Stimulated activated naive CD4-positive, alpha-beta T cell treated with Interleukin-2 at 50 U/mL for 16 hours (primary cell): ENCODE data around the gene PIAS2.
"Not testable (repeated sequence)": the region's sequence is repeated elsewhere in the genome, so short reads cannot be mapped to it uniquely, and the experiment has no call there.

Experiments used
- DNase-seq: peaks from one replicate; lab custom pipeline; 2025; lab: John Stamatoyannopoulos, UW

The PIAS2 gene

DNA sequence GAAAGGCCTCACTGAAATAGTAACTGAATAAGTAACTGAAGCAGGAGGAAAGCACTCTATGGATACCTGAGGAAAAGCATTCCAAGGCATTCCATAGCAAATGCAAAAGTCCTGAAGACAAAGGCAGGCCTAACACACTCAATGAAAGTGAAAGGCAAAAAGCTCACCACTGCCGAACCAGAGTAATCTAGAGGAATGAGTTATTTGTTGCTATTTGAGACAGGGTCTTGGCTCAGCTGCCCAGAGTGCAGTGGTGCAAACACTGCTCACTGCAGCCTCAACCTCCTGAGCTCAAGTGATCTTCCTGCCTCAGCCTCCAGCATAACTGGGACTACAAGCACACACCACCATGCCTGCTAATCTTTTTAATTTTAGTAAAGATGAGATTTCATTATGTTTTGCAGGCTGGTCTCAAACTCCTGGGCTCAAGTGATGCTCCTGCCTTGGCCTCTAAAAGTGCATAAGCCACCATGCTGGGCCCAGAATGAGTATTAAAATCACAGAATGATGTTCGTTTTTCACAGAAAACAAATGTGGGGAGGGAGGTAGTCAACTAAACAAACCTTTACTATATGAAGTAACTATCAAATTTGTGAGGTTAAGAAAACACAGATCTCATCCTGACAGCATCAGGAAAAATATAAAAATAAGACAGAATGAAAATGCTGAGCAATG lies 17.9 kb downstream of the PIAS2 start:
- DNase-seq: no peak

DNA sequence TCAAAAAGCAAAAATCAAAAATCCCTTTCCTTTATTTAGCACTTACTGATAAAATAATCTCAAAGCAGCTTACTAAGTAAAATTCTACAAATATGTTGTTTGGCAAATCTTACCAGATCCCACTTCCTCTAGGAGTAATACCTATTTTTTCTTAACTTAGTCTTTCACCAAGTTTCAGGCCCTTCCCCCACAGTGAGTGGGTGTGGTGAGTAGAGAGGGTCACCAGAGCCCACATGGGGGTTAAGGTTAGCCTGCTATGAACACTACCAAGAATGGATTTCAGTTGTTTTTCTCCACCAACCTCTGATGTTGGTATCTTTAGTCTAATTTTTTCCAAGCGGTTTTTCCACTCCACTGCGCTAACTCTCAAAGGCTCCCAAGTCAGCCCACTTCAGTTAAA lies 23.2 kb downstream of the PIAS2 start:
- no peak for DNase-seq

DNA sequence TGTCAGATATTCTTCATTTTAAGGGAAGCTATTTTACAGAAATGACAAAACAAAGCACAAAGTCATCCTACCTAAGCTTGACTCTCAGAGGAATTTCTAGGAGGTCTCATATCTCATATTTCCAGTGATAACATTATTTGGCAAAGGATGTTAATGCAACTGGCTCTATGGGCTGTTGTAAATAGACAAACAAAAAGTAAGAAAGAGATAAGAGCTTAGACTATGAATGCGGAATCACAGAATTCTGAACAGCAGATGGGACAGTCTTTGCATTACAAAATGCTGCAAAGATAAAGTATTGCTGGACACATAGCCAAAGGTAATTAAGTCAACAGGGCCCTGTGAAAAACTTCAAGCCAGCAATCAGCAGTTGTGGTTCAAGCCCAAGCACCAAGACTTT lies 23.9 kb downstream of the PIAS2 start:
- DNase-seq: no peak

DNA sequence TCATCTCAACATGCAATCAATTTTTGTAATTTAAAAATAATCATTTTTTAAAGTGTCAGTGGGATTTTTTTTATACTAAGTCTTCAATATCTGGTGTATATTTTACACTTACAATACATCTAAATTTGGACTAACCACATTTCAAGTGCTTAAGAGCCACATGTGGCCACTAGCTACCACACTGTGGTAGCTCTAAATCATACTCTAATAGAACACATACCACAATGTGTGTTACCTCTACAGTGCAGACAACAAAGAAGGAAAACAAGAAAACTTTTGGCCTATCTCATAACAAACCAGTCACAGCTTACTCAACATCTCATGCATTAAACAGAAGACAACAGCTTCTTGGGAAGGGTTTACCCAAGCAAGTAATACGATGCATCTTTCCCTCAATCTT lies 24.5 kb downstream of the PIAS2 start:
- no peak for DNase-seq

DNA sequence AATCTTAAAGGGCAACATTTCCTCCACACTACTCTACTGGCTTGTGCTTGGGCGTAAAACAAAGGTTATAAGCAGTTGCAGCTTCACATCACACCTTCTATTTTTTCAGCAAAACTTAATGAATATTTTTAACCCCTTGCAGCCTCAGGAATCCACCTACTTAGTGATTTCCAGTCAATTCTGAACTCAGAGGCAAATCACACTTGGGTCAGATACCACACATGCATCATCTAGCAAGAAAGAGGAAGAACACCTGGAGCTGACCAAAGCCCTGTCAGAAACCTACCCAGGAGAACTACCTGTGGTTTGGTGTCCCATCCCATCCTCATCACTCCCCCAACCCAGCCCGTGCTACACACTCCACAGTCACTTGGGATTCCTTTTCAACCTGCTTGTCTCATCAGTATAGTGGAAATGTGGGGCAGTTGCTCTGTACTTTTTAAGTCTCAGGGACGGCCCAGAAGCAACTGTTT lies 25.5 kb downstream of the PIAS2 start:
- no peak for DNase-seq

DNA sequence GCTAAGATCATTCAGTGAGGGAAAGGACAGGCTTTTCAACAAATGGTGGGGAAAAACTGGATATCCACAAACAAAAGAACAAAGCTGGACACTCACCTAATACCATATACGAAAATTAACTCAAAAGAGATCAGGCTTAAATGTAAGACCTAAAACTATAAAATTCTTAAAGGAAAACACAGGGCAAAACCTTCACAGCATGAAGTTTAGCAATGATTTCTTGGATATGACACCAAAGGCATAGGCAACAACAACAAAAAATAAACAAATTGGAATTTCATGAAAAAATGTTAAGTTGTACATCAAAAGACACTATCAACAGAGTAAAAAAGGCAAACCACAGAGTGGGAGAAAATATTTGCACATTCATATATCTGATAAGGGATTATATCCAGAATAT lies 28.3 kb downstream of the PIAS2 start:
- DNase-seq: no peak

DNA sequence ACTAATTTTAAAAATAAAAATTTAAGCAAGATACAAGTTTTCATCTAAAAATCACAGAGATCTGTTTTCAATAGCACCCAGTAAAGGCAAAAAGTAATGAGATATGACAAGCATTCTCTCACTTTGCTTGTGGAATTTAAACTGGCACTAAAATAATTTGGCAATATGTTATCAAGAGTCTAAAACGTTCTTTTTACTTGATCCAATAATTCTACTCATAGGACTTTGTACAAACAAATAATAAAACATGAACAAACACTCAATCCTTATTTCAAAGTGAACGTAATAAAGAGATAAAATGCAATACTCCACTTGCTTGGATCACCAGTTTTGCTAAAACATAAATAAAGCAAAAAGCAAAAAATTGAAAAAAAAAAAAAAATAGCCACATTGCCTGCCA lies 30.4 kb downstream of the PIAS2 start:
- DNase-seq: no peak

DNA sequence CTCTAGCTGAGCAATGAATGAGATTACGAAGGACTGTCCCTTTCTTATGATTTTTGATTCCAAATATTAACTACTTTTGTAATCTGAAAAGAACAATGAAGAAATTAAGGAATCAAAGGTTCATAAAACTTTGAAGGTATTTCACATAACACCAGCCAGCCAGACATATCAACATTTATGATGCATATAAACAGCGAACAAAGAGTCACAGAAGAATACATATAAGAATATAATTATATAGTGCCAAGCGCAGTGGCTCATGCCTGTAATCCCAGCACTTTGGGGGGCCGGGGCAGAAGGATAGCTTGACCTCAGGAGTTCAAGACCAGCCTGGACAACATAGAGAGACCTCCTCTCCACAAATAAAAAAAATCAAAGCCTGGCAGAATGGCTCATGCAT lies 34.1 kb downstream of the PIAS2 start:
- no peak for DNase-seq

DNA sequence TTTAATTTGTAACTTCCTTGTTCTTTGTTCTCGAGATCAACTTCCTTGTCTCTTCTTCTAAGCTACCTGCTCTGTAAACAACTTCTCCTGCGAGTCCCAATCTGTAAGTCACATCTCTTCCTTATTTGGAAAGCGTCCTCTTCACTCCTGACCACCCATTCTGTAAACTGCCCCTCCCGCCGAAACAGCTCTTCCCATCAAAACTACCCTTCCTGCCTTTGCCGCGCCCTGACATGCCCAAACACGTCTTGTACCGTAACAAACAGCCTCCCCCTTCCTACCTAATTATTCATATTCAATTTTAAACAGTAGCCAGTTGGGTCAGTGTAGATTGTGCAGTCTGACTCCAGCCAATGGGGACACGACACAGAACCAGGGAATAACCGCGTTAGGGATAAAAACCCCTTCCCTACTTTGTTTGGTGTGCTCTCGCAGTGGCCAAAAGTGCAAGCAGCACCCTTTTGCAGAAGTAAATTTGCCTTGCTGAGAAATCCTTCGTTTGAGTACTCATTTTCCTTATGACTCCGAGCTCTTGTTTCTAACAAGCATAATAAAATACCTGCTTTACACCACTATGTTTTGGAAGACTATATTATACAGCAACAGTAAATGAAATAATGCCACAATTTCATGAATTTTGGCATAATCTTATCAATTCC lies 39.8 kb downstream of the PIAS2 start:
- DNase-seq: no peak

DNA sequence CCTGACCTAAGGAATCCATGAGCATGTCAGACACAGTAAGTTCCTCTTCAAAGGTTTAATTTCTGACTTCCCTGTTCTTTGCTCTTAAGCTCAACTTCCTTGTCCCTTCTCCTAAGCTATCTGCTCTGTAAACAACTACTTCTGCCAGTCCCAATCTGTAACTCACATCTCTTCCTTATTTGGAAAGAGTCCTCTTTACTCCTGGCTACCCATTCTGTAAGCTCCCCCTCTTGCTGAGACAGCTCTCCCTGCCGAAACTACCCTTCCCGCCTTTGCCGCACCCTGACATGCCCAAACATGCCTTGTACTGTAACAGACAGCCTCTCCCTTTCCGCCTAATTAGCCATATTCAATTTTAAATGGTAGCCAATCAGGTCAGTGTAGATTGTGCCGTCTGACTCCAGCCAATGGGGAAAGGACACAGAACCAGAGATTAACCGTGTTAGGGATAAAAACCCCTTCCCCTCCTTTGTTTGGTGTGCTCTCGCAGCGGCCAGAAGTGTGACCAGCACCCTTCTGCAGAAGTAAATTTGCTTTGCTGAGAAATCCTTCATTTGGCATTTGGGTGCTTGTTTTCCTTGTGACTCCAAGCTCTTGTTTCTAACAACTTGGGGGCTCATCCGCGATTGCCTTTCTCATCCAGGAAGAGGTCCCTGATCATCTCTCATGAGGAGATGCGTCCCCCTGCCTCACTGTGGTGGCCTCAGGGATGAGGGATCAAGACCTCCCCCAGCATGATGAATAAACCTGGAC lies 49.0 kb downstream of the PIAS2 start:
- DNase-seq: no peak

DNA sequence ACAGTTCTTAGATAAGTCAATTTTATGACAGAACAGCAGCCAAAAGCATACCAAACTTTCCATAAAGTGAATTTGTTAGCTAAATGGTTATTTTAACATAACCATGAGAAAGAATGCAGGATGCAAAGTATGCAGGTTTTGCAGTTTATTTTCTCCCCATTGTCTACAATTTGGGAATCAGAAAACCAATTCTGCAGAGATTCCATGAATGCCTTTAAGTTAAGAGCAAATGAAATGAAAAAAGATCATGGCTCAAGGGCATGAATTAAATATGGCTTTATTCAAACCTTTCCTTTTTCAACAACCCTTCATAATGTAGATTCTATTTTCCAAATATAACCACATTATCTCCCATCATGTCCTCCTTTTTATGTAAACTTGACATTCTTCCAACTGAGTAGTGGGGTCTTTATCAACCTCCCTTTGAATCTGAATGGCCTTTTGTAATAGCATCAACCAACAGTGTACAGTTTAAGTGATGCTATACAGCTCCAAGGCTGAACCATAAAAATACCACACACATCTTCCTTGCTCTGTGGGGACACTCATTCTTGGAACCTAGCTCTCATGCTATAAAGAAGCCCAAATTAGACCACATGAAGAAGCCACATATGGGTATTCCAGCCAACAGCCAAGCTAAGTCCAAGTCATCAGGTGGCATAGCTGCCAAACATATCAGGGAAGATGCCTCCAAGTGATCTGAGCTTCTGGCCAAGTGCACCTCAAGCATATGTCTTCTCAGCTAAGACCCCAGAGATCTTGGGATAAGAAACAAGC lies 49.8 kb downstream of the PIAS2 start:
- no peak for DNase-seq

DNA sequence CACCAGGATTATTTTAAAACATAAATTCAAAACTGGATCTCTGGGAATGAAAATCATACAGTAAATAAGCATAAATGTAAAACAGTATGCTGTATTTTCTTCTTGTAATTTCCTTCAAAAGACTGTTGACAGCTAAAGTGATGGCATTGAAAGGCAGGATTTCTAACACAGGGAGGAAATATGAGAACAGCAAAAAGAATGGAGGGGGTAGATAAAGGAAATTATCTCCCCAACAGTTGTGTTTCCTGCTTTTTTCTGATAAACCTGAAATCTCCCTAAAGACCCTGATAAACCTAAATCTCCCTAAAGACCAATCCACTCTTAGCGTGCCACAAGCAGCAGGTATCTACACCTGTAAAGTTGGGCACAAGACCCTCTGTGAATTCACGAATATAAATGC lies 50.8 kb downstream of the PIAS2 start:
- DNase-seq: no peak

DNA sequence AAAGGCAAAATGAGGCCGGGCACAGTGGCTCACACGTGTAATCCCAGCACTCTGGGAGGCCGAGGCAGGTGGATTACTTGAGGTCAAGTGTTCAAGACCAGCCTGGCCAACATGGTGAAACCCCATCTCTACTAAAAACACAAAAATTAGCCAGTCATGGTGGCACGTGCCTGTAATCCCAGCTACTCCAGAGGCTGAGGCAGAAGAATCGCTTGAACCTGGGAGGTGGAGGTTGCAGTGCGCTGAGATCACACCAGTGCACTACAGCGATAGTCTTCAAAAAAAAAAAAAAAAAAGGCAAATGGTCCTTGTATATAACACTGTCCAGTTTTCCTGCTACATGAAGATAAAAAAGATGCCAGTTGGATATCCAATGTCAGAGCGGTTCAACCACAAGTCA lies 52.1 kb downstream of the PIAS2 start:
- not testable (repeated sequence) for DNase-seq

DNA sequence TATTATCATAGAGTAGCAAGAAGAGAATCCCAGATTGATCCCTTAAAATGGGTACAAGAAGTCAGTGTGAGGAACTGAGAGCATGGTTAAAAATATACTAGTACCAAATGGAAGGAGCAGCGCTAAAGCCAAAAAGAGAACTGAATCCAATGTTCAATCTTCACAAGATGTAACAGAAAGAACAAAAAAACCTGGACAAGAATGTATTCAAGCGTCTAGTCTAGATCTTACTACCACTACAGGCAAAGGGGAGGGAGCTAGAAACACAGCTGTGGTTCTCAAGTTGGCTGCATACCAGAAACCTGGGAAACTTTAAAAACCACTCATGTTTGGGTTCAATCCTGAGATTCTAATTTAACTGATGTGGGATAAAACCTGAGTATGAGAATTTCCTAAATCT lies 57.5 kb downstream of the PIAS2 start:
- DNase-seq: no peak

DNA sequence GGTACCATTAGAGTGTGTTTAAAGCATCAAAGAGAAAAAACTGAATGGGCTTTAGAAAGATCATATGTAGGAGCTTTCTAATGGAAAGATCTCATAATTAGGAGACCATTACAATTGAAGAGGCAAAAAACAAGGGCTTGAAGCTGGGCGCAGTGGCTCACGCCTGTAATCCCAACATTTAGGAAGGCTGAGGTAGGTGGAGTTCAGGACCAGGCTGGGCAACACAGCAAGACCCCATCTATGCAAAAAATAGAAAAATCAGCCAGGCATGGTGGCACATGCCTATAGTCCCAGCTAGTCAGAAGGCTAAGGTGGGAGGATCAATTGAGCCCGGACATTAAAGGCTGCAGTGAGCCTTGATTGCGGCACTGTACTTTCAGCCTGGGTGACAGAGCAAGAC lies 59.0 kb downstream of the PIAS2 start:
- no peak for DNase-seq

DNA sequence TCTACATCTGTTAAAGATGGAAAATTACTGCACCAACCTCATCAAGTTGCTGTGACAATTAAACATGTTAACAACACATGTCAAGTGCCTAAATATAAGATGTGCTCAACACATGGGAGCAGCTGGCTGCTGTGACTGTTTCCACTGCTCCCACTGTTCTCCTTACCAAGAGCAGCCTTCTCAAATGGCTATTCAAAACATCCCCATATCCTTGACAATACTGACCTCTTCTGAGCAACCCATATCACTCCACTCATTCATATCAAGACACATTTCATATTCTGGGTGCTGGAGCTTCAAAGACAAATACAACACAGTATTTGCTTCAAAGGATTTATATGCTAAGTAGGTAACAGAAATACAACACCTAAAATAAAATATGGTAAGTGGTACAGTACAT lies 60.3 kb downstream of the PIAS2 start:
- DNase-seq: no peak

DNA sequence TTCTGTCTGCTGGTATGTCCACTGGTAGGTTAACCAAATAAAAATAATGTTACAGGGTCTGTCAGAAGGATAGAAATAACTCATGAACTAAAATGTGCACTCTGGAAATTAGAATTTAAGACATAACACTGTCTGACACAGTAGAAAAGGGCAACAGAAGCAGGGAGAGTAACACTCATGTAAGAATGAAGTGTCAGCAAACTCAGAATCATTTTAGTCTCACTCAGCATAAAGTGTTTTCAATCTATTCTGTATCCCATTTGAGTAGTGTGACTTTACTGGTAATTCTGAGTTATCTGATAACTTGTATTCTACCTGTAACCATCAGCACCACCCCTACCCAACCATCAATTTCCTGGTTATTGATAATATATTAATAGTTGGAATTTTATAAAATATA lies 68.3 kb downstream of the PIAS2 start:
- DNase-seq: no peak

DNA sequence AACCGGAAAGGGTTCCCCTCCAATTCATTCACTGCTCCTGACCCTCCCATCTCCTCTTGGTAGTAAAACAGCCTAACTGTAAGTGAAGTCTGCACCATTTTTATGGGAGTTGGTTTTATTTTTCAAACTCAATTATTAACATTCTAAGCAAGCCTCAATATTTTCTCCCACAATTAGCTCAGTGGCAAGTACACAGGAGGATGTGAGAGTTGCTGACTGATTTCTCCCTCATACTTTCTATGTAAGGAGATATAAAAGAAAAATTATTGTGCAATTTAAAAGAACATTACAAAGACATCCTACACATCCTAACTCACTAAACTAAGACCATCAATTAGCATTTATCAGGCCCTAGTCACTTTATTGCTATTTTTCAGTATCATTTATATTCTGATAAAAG lies 73.9 kb downstream of the PIAS2 start:
- DNase-seq: no peak

DNA sequence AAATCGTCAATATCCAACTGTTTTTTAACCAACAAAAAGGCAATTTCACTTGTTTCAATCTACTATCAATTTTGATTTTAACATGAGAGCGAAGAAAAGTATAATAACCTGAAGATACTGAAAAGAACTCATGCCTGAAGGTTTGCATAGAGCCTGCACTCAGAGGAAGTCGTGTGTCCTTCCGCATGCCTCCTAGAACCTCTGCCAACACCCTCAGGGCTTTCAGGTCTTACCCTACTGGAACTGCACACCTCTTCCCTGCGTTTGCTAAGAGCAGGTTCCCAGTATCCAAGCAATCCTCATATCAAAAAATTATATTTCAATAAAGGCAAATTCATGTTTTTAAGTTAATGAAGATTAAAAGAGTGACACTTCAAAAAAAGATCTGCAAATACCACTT lies 74.7 kb downstream of the PIAS2 start:
- DNase-seq: no peak

DNA sequence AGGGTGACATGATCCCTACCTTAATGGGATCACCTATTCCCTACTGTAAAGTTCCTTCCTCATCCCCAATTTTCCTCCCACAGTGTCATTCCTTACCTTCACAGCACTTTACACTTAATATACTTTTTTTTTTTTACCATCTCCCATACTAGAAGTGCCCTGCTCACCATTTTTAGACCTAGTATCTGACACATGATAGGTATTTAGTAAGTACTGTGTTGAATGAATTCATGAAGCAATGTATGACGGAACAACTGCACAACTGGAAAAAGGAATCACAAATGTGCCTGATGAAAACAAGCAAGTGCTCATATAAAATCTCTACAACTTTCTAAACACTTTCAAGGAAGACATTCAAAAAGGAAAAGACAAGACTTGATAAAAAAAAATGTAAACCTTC lies 83.4 kb downstream of the PIAS2 start:
- no peak for DNase-seq

DNA sequence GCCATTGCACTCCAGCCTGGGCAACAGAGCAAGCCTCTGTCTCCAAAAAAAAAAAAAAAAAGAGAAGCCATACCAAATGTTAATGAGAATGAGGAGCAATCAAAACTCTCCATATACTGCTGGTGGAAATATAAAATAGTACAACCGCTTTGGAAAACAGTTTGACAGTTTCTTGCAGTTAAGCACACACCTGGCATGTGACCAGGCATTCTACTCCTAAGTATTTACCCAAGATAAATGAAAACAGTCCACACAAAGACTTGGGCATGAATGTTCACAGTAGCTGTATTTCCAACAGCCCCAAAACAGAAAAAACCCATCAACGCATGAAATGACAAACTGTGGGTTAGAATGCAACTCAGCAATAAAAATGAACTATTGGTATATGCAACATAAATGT lies 84.5 kb downstream of the PIAS2 start:
- no peak for DNase-seq

DNA sequence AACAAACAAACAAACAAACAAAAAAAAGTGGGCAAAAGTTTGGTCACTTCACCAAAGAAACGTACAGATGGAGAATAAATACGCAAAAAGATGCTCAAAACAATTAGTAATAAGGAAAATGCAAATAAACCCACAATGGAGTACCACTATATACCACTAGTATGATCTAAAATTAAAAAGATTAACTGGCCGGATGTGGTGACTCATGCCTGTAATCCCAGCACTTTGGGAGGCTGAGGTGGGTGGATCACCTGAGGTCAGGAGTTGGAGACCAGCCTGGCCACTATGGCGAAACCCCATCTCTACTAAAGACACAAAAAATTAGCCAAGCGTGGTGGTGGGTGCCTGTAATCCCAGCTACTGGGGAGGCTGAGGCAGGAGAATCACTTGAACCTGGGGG lies 84.9 kb downstream of the PIAS2 start:
- not testable (repeated sequence) for DNase-seq

DNA sequence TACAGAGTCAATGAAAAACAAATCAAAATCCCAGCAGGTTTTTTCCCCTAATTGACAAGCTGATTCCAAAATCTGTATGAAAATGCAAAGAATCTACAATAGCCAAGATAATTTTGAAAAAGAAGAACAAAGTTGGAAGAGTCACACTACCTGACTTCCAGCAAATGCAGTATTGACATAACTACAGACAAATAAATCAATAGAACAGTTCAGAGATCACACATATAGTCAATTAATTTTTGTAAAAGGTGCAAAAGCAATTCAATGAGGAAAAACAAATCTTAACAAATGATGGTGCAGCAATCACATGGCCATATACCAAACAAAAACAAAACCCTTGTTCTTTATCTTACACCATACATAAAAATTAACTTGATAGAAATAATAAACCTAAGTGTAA lies 85.9 kb downstream of the PIAS2 start:
- DNase-seq: no peak
